Cortex of kidney (tissue), 1 donor: Measurements from ENCODE around the gene CD28.
"Not testable (repeated sequence)": the region's sequence is repeated elsewhere in the genome, so short reads cannot be mapped to it uniquely, and the experiment has no call there.

Experiments
- DNase-seq: peaks from one replicate; lab custom pipeline; 2025; lab: John Stamatoyannopoulos, UW

The CD28 gene

GRCh38 chr2:203687165-203687564 is 19.3 kb upstream of the CD28 start:
- no peak for DNase-seq

- no peak for DNase-seq
These were observed 17.6 kb upstream of the CD28 start for GRCh38 chr2:203688798-203689197.

- no peak for DNase-seq
These were observed 16.9 kb upstream of the CD28 start for GRCh38 chr2:203689426-203690116.

- DNase-seq = no peak
These were observed 16.4 kb upstream of the CD28 start for GRCh38 chr2:203690117-203690431.

GRCh38 chr2:203690441-203691047 is 15.9 kb upstream of the CD28 start:
- no peak for DNase-seq

GRCh38 chr2:203691149-203691548 is 15.3 kb upstream of the CD28 start:
- DNase-seq = no peak

- no peak for DNase-seq
These were observed 14.3 kb upstream of the CD28 start for GRCh38 chr2:203692031-203692710.

- DNase-seq = no peak
These were observed 13.1 kb upstream of the CD28 start for GRCh38 chr2:203693242-203693879.

- no peak for DNase-seq
These were observed 12.2 kb upstream of the CD28 start for GRCh38 chr2:203694191-203694590.

GRCh38 chr2:203697190-203697589 is 9.2 kb upstream of the CD28 start:
- no peak for DNase-seq

- DNase-seq = not testable (repeated sequence)
These were observed 8.7 kb upstream of the CD28 start for GRCh38 chr2:203697763-203698162.

- not testable (repeated sequence) for DNase-seq
These were observed 8.0 kb upstream of the CD28 start for GRCh38 chr2:203698410-203698809.

- DNase-seq = no peak
These were observed 2.0 kb upstream of the CD28 start for GRCh38 chr2:203704430-203704829.

- no peak for DNase-seq
These were observed 1.3 kb upstream of the CD28 start for GRCh38 chr2:203705178-203705577.

GRCh38 chr2:203707530-203707929 is 1.1 kb downstream of the CD28 start:
- DNase-seq = no peak

- no peak for DNase-seq
These were observed 2.5 kb downstream of the CD28 start for GRCh38 chr2:203708846-203709396.

GRCh38 chr2:203709416-203710040 is 3.1 kb downstream of the CD28 start:
- DNase-seq = no peak

- DNase-seq = no peak
These were observed 3.8 kb downstream of the CD28 start for GRCh38 chr2:203710226-203710625.

GRCh38 chr2:203710952-203711351 is 4.5 kb downstream of the CD28 start:
- DNase-seq = no peak

- no peak for DNase-seq
These were observed 5.0 kb downstream of the CD28 start for GRCh38 chr2:203711399-203711798.

- no peak for DNase-seq
These were observed 6.9 kb downstream of the CD28 start for GRCh38 chr2:203713381-203713780.

- no peak for DNase-seq
These were observed 7.7 kb downstream of the CD28 start for GRCh38 chr2:203714112-203714511.
